ENCODE measurements around the gene SEC16A.

Gene SEC16A

GRCh38 chr9:136504512-136505348 lies 21.9 kb upstream of the SEC16A start:
- no peak for DNase-seq

DNA sequence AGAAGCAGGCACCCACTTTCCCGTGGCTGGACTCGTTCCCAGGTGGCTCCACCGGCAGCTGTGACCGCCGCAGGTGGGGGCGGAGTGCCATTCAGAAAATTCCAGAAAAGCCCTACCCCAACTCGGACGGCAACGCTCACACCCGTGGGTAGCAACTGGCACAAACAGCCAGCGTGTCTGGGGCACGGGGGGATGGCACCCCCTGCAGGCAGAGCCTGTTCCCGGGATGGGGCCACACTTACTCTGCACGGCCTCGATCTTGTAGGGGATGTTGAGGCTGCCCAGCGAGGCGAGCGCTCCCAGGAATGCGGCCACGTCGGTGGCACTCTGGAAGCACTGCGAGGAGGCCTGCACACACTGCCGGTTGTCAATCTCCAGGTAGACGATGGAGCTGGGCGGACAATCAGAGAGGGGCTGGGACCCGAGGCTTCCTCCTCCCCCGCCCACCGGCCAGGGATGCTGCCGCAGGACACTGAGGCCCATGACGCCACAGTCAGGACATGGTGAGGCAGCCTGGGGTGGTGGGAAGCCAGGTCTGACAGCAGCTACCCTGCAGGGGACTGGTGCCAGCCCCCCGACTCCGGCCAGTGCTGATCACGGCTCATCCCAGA lies 20.2 kb upstream of the SEC16A start:
- DNase-seq = no peak

DNA sequence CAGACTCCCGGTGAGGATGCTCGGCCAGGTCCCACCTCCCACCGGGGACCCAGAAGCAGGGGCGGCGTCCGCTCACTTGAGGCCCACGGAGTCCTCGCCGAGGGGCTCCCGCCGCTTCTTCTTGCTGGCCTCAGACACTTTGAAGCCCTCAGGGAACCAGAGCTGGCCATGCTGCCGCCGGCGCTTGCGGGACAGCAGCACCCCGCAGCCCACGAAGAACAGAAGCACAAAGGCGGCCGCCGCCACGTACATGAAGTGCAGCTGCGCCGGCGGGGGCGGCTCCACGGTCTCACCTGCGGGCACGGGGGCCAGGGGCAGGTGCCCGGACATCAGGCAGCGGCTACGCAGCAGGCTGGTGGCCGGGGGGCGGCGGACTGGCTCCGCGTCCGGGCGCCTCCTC lies 19.4 kb upstream of the SEC16A start:
- DNase-seq = no peak

- no peak for DNase-seq
Measured at GRCh38 chr9:136501686-136502085, 18.8 kb upstream of the SEC16A start.

DNA sequence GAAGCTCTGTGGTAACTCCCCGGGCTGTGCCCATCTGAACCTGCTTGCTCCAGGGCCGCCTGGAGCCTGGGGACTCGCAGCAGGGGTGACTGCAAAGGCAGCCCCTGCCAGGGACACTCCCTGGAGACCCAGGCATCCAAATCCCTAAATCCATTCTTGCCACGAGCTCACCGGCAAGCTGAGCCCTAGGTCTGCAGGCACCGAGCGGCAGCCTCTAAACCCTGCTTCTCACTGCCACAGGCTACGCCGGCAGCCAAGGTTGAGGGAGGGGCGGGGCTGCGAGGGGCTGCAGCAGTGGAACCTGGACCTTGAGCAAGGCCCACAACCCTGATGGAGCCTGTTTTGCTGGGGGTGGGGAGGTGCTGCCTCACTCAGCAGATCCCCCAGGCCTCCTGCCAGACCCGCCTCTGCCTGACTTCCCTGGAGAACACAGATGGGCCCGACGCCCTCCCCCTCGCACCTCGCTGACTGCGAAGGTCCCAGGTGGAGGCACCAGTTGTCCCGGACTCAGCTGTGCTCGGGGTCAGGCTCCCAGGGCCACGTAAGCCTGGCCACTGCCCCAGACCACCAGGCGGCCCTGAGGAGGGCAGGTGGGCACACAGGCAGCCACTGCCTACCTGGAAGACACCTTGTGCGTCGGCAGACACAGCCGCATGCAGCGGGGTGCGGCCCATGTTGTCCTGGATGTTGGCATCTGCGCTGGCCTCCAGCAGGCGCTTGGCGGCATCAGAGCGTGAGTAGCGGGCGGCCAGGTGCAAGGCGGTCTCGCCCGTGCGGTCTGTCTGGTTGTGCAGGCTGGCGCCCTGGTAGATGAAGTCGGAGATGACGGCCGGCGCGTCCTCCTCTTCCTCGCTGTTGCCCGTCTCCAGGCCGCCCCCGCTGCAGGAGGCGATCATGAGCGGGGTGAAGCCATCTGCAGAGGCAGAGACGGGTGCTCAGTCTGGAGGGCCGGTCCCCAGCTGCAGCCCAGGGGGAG lies 17.4 kb upstream of the SEC16A start:
- no peak for DNase-seq

GRCh38 chr9:136499071-136499934 lies 16.5 kb upstream of the SEC16A start:
- no peak for DNase-seq

GRCh38 chr9:136497916-136498695 lies 15.3 kb upstream of the SEC16A start:
- DNase-seq = no peak

DNA sequence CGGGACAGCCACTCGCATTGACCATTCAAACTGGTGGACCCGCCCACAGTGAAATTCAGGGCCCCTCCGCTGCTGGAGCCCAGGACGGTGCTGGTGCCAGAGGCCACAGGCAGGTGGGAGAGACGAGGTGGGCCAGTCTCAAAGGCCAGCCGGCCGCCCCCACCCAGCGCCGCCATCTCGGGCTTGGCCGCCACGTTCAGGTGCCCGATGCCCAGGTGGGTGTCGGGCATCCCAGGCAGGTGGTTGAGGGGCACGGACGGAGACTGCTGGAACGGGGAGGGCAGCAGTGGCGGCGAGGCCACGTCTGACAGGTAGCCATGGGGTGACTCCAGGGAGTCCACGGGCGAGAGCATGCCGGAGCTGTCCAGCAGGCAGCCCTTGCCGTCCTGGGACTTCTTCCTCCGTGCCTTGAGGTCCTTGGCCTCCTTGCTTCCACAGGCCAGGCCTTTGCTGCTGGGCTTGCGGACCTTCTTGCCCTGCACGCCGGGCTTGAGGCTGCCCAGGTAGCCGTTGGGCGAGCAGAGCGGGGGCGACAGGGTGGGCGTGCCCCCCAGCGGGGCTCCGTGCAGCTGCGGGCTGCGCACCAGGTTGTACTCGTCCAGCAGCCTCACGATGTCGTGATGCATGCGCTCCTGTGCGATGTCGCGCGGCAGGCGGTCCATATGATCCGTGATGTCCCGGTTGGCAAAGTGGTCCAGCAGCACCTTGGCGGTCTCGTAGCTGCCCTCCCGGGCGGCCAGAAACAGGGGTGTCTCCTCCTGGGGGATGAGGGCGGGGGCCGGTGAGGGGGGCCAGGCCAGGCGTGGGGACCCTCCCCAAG lies 14.2 kb upstream of the SEC16A start:
- no peak for DNase-seq

DNA sequence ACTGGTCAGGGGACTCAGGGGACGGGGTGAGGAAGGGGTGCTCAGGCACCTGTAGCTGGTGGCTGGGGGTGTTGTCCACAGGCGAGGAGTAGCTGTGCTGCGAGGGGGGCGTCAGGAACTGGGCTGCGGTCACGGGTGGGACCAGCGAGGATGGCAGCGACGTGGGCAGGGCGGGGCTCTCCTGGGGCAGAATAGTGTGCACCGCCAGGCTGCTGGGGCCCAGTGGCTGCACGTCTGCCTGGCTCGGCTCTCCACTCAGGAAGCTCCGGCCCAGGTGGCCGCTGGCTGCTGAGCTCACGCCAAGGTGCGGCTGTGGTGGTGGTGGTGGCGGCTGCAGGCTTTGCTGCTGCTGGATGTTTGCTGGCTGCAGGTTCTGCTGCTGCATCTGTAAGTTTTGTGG lies 13.3 kb upstream of the SEC16A start:
- DNase-seq = no peak

GRCh38 chr9:136495238-136495800 lies 12.5 kb upstream of the SEC16A start:
- no peak for DNase-seq

GRCh38 chr9:136494531-136495215 lies 11.8 kb upstream of the SEC16A start:
- no peak for DNase-seq

GRCh38 chr9:136494012-136494411 lies 11.2 kb upstream of the SEC16A start:
- no peak for DNase-seq

DNA sequence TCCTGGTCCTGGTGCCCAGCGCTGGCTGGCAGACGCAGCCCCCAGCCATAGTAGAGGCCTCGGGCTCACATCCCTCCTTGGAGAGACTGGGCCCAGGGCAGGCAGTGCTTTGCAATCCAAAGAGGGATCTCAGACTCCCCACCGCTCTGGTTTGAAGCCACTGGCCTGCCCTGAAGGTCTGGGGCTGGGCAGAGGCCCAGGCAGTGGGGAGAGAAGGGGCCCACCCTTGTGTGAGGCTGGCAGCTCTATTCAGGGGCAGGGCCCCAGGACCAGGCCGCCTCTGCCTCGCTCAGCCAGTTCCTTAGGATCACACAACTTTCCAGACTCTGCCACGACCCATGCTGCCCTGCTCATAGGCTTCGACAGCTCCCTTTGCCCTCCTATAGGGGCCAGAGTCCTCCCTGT lies 10.7 kb upstream of the SEC16A start:
- DNase-seq = no peak

DNA sequence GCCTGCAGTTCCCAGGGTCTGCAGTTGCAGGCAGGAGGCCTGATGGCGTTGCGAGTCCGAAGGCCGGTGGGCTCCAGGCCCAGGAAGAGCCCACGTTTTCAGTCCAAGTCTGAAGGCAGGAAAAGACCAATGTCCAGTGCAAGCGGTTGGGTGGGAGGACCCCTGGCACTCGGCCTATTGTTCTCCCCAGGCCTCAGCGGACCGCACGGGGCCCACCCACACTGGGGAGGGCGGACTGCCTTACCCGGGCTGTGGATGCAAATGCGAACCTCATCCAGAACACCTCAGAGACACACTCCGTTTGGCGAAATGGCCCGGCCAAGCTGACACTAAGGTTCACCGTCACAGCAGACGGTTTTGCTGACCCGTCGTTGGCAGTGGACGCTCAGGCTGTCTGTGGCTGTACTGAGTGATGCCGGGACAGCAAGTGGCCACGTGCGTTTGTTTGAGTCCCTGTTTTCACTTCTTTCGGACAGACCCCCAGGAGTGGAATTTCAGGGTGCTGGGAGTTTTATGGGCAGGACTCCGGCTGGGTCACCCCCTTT lies 10.2 kb upstream of the SEC16A start:
- DNase-seq = no peak

- no peak for DNase-seq
Measured at GRCh38 chr9:136489731-136490130, 6.9 kb upstream of the SEC16A start.

DNA sequence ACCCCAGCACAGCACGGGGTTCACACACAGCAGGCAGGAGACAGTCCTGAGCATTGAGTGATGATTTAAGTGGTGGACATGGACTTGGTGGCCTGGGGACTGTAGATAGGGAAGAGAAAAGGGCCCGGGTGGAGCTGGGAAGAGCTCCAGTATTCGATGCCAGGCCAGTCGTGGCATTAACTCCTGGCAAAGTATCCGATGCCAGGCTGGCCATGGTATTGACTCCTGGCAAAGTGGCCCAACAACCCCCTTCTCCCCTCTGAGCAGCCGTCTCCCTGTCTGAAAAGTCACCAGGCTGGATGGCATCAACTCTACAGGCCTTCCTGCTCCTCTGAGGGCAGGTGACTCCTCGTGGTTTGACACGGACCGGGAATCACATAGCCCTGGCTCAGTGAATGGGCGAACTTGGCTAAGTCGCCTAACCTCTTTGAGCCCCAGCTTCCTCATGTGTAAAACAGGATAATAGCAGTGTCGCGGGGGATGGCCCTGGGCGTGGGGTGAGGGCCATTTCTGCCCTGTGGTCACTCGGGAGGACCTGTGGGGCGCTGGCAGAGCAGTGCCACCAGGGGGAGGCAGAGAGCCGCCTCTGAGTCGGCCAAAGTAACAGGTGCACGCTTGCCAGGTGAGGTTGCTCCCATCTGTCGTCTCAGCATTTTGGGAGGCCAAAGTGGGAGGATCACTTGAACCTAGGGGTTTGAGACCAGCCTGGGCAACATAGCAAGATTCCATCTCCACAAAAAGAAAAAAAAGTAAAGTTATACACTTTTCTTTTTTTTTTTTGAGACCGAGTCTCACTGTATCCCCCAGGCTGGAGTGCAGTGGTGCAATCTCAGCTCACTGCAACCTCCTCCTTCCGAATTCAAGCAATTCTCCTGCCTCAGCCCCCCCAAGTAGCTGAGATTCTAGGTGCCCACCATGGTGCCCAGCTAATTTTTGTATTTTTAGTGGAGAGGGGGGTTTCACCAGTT lies 5.7 kb upstream of the SEC16A start:
- DNase-seq = no peak

DNA sequence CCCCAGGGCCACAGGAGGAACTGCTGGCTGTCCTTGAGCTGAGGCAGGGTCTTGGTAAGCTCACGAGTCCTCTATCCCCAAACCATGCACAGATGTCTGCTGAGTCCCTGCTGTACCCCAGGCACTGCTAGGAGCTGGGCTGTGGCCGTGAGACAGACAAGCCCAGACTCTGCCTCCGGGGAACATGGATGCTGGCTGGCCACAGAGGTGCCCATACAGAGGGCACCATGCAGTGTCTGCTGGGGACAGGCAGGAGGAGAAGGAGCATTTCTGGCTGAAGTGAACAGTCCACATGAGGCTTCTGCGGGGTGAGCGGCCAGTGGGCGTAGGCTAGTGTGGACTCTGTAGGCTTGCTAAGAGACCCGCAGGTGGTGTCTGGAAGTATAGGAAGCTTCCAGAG lies 4.8 kb upstream of the SEC16A start:
- no peak for DNase-seq
